ENCODE results near the gene CRACR2A. TPM values are rescaled to one million over a fixed set of nuclear protein-coding genes. Genes with fewer than 3 reads are reported as not detected.

Gene CRACR2A
- total RNA-seq, 1 experiment from 2014 or later, result 22.3 TPM

- Histone ChIP-seq H3K79me2 (ENCODE audit: low read length) (no peaks in the 10 kb centered on the region), H3K9me3 (ENCODE audit: low read length) (no peaks in the 10 kb centered on the region), H3K27me3 (ENCODE audit: low read length) (no peaks in the 10 kb centered on the region), H3K4me2 (ENCODE audit: low read depth, low read length, poor library complexity, severe bottlenecking) (no peak overlapping the region), H2AFZ (ENCODE audit: low read length) (no peak overlapping the region), H3K9me2 (replicated peaks; ENCODE audit: insufficient read depth, low read length) (no peaks in the 10 kb centered on the region), H3K27ac (ENCODE audit: low read length) (no peak overlapping the region), H3K9ac (ENCODE audit: low read length) (no peak overlapping the region), H3K36me3 (ENCODE audit: insufficient read depth, low read length) (no peaks in the 10 kb centered on the region), H3K4me1 (ENCODE audit: low read length) (no peaks in the 10 kb centered on the region), H3K4me3 (ENCODE audit: low read length) (no peak overlapping the region), H4K20me1 (ENCODE audit: insufficient read depth, low read depth, low read length) (no peaks in the 10 kb centered on the region)
- no peak for DNase-seq
These were observed 180.3 kb downstream of the CRACR2A start for GRCh38 chr12:3572560-3572959.

- Histone ChIP-seq H3K79me2 (ENCODE audit: low read length) (no peaks in the 10 kb centered on the region), H3K4me3 (ENCODE audit: low read length) (no peak overlapping the region), H3K9me3 (ENCODE audit: low read length) (no peaks in the 10 kb centered on the region), H3K9ac (ENCODE audit: low read length) (no peak overlapping the region), H3K4me1 (ENCODE audit: low read length) (no peaks in the 10 kb centered on the region), H2AFZ (ENCODE audit: low read length) (no peak overlapping the region), H3K36me3 (ENCODE audit: insufficient read depth, low read length) (no peaks in the 10 kb centered on the region), H3K27ac (ENCODE audit: low read length) (no peak overlapping the region), H3K4me2 (ENCODE audit: low read depth, low read length, poor library complexity, severe bottlenecking) (no peak overlapping the region), H4K20me1 (ENCODE audit: insufficient read depth, low read depth, low read length) (no peaks in the 10 kb centered on the region), H3K27me3 (ENCODE audit: low read length) (no peaks in the 10 kb centered on the region), H3K9me2 (replicated peaks; ENCODE audit: insufficient read depth, low read length) (no peaks in the 10 kb centered on the region)
- no peak for DNase-seq
These were observed 181.2 kb downstream of the CRACR2A start for GRCh38 chr12:3571724-3572123.

- Histone ChIP-seq H3K9me3 (ENCODE audit: low read length) (no peaks in the 10 kb centered on the region), H3K36me3 (ENCODE audit: insufficient read depth, low read length) (no peaks in the 10 kb centered on the region), H3K27me3 (ENCODE audit: low read length) (no peaks in the 10 kb centered on the region), H3K4me3 (ENCODE audit: low read length) (no peak overlapping the region), H3K9me2 (replicated peaks; ENCODE audit: insufficient read depth, low read length) (no peaks in the 10 kb centered on the region), H3K27ac (ENCODE audit: low read length) (no peak overlapping the region), H3K79me2 (ENCODE audit: low read length) (no peaks in the 10 kb centered on the region), H4K20me1 (ENCODE audit: insufficient read depth, low read depth, low read length) (no peaks in the 10 kb centered on the region), H3K4me1 (ENCODE audit: low read length) (no peaks in the 10 kb centered on the region), H3K9ac (ENCODE audit: low read length) (no peak overlapping the region), H3K4me2 (ENCODE audit: low read depth, low read length, poor library complexity, severe bottlenecking) (no peak overlapping the region), H2AFZ (ENCODE audit: low read length) (no peak overlapping the region)
- no peak for DNase-seq
These were observed 181.6 kb downstream of the CRACR2A start for GRCh38 chr12:3571323-3571722.

GRCh38 chr12:3568695-3569094, 184.2 kb downstream of the CRACR2A start:
- Histone ChIP-seq H3K4me3 (ENCODE audit: low read length) (no peak overlapping the region), H3K9ac (ENCODE audit: low read length) (no peak overlapping the region), H2AFZ (ENCODE audit: low read length) (no peak overlapping the region), H3K9me2 (replicated peaks; ENCODE audit: insufficient read depth, low read length) (no peaks in the 10 kb centered on the region), H3K4me2 (ENCODE audit: low read depth, low read length, poor library complexity, severe bottlenecking) (no peak overlapping the region), H3K79me2 (ENCODE audit: low read length) (no peaks in the 10 kb centered on the region), H3K36me3 (ENCODE audit: insufficient read depth, low read length) (no peaks in the 10 kb centered on the region), H3K27me3 (ENCODE audit: low read length) (no peaks in the 10 kb centered on the region), H3K4me1 (ENCODE audit: low read length) (no peaks in the 10 kb centered on the region), H3K9me3 (ENCODE audit: low read length) (no peaks in the 10 kb centered on the region), H3K27ac (ENCODE audit: low read length) (no peak overlapping the region), H4K20me1 (ENCODE audit: insufficient read depth, low read depth, low read length) (no peaks in the 10 kb centered on the region)
- no peak for DNase-seq

DNA sequence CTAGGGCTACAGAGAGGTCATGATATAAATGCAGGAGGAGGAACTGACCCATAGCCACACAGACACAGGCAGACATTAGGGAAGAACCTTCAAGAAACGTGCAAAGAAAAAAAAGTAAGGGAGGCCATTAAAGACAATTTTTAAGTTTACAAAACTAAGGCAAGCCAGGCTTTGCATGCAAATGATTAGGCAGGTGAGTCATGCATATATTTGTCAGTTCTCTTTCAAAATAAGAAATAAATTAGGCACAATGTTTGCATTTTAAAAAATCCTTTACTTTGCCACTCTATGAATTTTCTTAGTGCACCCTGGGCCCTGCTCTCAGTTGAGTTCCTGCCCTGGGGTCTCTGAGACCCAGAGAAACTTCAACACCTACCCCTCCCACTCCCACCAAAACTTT, 186.9 kb downstream of the CRACR2A start:
- Histone ChIP-seq H3K4me3 (ENCODE audit: low read length) (no peak overlapping the region), H3K4me1 (ENCODE audit: low read length) (no peaks in the 10 kb centered on the region), H3K27me3 (ENCODE audit: low read length) (no peaks in the 10 kb centered on the region), H3K36me3 (ENCODE audit: insufficient read depth, low read length) (no peaks in the 10 kb centered on the region), H4K20me1 (ENCODE audit: insufficient read depth, low read depth, low read length) (no peaks in the 10 kb centered on the region), H2AFZ (ENCODE audit: low read length) (no peak overlapping the region), H3K27ac (ENCODE audit: low read length) (no peak overlapping the region), H3K4me2 (ENCODE audit: low read depth, low read length, poor library complexity, severe bottlenecking) (no peak overlapping the region), H3K9me3 (ENCODE audit: low read length) (no peaks in the 10 kb centered on the region), H3K9me2 (replicated peaks; ENCODE audit: insufficient read depth, low read length) (no peaks in the 10 kb centered on the region), H3K79me2 (ENCODE audit: low read length) (no peaks in the 10 kb centered on the region), H3K9ac (ENCODE audit: low read length) (no peak overlapping the region)
- DNase-seq, result no peak

Small RNAs within 50 kb of the gene (small RNA-seq; reads per million reads assigned to genes)
- gene RNU6-174P, result not detected

Other genes with a start within 250 kb of the CRACR2A start
- 10.2 and 17.1 TPM in 2 replicates for gene PARP11, start 120.3 kb upstream of the CRACR2A start, total RNA-seq (2014; rRNA removed; shearing (Covaris generic); ENCODE audit: low replicate concordance)

All from Karpas-422 (cell line).